ENCODE results near the gene STK26.

DNA sequence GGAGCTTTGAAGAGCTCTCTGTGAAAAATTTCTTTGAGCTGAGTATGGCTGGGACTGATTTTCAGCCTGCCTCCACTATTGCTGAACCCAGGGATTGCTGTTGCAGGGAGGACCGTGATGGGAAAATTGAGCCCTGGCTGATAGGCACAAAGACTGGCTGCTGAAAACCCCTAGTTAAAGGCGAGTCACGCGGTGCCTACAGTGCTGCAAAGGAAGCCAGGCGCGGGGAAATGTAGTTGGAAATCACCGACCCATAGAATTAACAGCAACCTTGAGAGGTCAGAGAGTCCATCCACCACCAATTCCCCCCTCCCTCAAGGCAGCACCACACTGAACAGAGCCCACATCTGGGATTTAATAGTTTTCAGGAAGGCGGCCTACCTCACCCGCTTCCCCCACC, 78.7 kb downstream of the STK26 start:
- TF ChIP-seq, protein P1, sequence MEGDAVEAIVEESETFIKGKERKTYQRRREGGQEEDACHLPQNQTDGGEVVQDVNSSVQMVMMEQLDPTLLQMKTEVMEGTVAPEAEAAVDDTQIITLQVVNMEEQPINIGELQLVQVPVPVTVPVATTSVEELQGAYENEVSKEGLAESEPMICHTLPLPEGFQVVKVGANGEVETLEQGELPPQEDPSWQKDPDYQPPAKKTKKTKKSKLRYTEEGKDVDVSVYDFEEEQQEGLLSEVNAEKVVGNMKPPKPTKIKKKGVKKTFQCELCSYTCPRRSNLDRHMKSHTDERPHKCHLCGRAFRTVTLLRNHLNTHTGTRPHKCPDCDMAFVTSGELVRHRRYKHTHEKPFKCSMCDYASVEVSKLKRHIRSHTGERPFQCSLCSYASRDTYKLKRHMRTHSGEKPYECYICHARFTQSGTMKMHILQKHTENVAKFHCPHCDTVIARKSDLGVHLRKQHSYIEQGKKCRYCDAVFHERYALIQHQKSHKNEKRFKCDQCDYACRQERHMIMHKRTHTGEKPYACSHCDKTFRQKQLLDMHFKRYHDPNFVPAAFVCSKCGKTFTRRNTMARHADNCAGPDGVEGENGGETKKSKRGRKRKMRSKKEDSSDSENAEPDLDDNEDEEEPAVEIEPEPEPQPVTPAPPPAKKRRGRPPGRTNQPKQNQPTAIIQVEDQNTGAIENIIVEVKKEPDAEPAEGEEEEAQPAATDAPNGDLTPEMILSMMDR (IDR thresholded peaks at IDR 0.05): no peak
- TF ChIP-seq POLR2AphosphoS5 (IDR thresholded peaks at IDR 0.05): no peak
